Stimulated activated CD4-positive, alpha-beta T cell treated with anti-CD3 and anti-CD28 coated beads, Interleukin-1b, Interleukin-23, amount 100 ng/mL, for 4 hours (primary cell): ENCODE measurements around the gene ARNT2.
"Not testable (repeated sequence)": the region's sequence is repeated elsewhere in the genome, so short reads cannot be mapped to it uniquely, and the experiment has no call there.

ENCODE experiments used
- DNase-seq, 2 donors: peaks; one replicate each; pipeline ENCODE4 v3.0.0-alpha.2; 2020; ENCODE audit warnings: low read depth in 2 of 2

The ARNT2 gene

DNA sequence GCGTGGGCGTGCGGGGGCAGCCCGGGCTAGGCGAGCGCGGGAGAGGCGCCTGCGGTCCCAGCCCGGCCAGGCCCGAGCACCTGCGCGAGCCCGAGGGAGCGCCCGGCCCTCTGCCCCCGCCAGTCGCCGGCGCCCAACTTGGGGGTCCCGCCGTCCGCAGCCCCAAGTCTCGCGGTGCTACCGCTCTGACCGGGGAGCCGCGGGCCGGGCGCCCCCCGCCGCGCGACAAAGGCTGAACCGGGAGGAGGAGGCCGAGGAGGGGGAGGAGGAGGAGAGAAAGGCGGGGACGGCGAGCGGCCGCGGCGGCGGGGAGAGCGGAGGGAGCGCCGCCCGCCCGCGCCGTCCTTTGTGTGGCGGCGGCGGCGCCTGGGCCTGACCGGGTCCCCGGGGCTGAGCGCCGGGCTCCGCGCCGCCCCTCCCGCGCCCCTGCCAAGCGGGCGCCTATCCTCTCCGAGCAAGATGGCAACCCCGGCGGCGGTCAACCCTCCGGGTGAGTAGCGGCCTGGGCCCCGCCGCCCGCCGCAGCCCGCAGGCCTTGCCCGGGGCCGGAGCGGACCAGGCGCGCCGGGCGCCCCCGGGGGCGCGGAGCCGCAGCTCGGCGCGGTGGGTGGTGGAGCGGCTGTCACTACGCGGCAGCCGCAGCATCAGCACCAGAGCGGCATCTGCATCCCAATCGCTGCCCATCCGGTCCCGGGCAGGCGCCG, at the start of gene ARNT2:
Gene ARNT2, plus strand, starts transcription at position 326 of the 704 bp plus-strand sequence. Its CDS starts 134 bp downstream, at position 460.
- DNase-seq, result no peak

DNA sequence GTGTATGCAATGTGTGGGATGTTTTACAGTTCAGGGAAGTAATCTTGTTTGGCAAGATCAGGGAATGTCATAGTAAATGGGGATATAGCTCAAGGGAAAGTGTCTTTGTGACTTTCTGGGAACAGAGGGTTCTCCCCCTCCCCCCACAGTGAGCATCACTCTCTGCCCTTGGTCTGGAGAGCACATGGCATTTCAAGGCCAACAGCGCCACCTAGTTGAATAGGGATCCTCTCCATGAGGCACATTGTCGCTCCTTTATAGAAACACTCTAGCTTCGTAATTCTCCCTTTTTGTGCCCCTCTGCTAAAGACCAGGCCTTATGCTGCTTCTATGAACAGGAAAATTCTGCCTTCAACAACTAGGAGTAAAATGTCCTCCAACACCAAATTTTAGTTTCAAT, 37.1 kb upstream of the ARNT2 start:
- no peak for DNase-seq

DNA sequence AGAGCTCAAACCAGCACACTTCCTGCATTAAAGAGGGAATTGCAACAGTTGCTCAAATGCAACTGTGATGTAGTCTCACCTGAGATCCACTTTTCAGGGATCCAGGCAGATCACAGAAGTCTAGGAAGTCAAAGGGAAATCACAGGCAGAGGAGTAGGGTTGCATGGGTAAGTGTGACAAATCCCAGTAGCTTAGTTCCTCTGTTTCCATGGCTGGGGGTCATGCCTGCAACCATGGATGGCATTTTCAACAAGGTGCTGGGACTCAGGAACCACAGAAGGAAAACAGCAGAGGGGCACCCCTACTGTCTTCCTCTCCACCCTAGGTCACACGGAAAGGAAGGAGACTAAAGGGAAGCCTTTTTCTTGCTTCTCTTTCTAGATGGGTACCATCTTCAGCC, 36.5 kb upstream of the ARNT2 start:
- DNase-seq, result no peak

DNA sequence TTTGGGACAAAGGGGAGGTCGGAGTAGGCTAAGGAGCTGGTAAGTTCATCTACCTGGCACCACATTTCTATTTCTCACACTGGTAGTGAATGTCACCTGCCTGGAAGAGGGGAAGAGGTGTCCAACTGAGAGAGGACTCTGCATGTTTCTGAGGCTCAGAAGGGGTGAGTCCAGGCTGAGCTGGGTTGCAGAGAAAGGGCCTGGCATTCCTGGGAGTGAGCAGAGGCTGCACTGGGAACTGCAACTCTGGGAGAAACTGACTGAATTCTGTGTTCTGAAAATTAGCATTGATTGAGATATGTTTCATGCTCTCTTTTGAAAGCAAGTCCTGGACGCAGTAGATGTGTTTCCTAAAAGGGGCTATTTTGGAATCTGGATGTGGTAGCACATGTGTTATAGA, 32.3 kb upstream of the ARNT2 start:
- no peak for DNase-seq

- DNase-seq, result no peak
Measured at GRCh38 chr15:80374441-80374840, 29.7 kb upstream of the ARNT2 start.

DNA sequence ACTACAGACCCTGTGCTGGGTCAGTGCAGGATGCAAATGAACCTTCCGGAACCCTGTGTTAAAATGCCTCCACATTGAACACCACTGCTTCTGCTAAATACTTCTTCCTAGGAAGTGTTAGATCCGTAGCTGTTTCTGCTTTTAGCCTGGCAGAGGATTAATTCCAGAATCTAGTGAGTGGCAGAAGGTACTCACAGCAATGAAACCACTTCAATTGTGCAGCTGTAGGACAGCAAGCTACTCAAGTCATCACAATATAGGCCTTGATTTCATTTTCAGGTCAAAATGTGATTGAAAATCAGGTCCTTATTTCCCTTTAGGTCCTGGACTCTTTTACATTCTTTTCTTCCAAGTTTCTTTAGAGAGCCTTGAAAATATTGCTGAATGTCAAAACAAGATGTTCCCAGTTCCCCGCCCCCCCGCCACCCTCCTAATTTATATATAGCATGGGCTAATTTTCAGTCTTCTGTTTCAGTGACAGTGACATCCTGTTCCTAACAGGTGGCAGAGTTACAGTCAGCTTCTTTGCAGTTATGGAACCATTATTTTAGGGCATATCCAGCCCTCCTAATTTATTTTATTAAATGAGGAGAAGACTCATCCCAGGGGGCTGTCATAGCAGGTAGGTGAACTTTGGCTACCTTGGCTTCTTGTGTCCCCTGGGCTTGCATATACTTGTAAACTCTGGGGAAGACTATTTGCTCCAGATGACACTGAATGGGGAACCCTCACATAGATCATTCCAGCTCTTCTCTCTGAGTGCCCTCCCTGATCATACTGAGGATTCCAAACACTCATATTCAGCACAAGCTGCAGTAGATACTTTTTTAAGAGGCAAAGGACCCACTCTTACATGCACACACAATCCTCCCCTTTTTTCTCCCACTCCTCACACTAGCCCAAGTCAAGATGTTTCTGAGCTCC, 28.0 kb upstream of the ARNT2 start:
- no peak for DNase-seq

DNA sequence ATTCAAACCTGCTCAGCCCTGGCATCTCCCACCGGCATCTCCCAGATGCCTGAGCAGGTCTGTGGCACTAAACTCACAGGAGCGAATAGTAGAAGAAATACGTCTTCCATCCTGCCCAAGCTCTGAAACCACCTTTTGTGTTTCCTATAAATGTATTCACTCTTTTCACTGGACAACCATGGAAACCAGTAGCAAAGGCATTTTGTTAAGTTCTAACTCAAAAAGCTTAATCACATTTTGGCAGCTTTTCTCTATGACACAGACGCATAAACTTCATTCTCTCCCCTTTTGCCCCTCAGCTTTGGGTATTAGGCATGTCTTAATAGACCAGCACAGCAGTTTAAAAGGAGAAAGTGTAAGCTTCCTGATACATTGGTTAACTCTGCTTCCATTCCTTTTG, 24.5 kb upstream of the ARNT2 start:
- DNase-seq, result no peak

GRCh38 chr15:80380154-80380553, 24.0 kb upstream of the ARNT2 start:
- no peak for DNase-seq

GRCh38 chr15:80382285-80382684, 21.9 kb upstream of the ARNT2 start:
- DNase-seq, result no peak

GRCh38 chr15:80384432-80384831, 19.8 kb upstream of the ARNT2 start:
- DNase-seq, result no peak

- no peak for DNase-seq
Measured at GRCh38 chr15:80386151-80386550, 18.0 kb upstream of the ARNT2 start.

DNA sequence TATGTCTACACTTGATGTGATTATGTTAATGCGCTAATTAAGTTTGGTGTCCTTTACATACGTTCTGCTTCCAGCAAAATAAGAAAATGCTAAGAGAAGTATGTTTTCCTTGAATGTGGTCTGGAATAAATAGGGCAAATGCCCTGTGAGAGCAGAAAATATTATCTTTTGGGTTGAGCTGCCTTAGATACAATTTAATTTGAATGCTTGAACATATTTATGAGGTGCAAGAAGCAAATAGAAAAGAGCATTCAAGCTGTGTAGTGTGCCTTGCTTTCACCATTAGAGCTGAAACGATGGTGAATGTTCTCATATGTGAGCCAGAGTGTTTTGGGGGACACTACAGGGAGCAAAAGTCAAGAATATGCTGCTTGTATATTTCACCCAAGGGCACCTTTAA, 15.9 kb upstream of the ARNT2 start:
- DNase-seq, result no peak

DNA sequence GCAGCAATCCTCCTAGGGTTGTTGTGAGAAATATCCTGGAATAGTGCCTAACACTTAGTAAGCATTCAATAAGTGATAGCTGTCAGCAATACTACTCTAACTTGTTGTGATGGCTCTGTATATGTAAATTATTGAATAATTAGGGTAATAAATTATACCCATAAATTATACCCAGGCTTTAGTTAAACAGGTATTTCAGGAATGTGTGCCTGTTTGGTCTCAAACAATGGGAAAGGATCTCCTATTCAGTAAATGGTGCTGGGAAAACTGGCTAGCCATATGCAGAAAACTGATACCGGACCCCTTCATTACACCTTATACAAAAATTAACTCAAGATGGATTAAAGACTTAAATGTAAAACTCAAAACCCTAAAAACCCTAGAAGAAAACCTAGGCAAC, 14.8 kb upstream of the ARNT2 start:
- DNase-seq, result no peak

DNA sequence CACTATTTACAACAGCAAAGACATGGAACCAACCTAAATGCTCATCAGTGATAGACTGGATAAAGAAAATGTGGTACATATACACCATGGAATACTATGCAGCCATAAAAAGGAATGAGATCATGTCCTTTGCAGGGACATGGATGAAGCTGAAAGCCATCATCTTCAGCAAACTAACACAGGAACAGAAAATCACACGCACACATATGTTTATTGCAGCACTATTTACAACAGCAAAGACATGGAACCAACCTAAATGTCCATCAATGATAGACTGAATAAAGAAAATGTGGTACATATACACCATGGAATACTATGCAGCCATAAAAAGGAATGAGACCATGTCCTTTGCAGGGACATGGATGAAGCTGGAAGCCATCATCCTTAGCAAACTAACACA, 13.2 kb upstream of the ARNT2 start:
- DNase-seq, result not testable (repeated sequence)

DNA sequence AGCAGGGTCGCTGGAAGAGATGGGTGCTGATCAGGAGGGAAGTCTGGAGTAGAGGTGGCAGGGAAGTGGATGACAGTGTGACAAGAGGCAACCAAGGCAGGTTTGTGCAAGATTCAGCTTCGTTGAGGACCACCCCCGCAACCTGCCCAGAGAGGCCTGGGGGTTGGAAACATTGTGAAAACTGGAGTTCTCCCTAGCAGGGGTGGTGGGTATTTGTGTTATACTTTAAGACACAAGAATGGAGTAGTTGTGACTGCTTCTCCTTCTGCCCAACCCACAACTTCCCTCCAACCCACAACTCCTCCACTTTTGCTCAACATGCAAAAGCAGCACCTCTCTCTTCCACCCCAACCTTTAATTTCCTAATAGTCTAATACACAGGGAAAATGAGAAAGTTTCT, 8.6 kb upstream of the ARNT2 start:
- DNase-seq, result no peak

- DNase-seq, result no peak
Measured at GRCh38 chr15:80396096-80396495, 8.1 kb upstream of the ARNT2 start.

DNA sequence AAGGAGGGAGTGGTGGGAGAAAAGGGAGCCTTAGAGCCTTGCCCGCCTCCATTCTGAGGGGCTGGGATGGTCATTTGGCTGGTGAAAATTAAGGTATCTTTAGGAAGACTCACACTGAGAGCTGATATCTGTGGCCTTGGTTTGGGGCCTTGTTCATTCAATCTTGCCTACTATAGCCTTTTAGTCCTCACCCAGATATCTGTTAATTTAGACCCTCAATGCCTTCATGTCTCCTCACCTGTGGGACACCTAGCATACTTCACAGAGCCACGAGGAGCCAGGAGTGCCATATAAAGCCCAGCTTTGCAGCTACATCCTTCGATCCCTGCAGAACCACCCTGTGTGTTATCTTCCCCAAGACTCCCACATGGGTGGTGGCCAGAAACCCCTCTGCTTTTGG, 4.7 kb upstream of the ARNT2 start:
- DNase-seq, result no peak

DNA sequence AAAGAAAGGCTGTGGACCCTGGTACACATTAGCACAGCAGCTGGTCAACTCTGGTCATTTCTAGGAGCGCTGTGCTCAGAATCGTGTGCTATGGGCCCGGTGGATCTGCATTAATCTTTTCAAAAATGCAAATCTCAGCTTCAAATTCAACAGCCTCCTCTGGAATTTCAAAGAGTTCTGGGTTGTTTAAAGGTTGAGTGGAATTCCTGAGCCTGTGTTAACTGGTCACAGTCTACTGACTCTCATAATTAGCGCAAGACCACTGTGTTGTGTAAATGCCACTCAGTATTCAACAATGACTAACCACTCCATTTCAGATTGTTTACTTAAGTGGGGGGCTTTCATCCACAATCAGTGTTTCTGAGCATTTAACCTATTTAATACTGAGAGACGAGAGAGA, 2.7 kb upstream of the ARNT2 start:
- DNase-seq, result no peak

DNA sequence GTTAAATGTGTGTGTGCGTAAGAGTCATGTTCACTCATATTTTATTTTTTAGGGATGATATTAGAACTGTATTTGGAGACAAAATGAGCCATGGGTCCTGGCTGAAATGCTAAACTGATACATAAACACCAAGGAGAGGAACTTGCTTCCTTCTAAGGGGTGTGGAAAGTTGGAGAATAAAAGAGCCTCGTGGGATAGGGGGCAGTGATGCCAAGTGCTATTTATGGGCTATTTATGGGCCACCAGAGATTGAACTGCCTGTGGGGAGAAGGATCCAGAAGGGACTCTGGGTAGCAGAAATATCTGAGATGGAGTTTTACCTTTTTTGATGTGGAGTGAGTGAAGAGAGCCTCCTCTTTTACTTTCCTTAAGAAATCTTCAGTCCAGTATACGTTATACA, 1.8 kb upstream of the ARNT2 start:
- no peak for DNase-seq

DNA sequence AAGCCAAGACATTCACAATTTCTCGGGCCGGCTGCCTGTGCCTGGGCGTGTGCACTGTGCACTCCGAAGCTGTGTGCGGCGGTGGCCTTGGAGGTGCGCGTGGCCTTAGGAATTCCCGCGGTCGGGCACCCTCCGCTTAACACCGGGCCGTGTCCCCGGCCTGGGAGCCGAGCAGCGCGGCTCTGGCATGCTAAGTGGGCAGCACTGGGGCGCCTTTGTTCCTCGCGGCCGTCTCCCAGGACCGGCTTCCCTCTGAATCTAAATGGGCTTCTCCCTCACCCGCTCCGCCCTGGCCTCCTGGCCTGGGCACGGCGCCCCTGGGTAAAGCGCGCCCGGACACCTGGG, 498 bp upstream of the ARNT2 start:
- DNase-seq, result no peak

DNA sequence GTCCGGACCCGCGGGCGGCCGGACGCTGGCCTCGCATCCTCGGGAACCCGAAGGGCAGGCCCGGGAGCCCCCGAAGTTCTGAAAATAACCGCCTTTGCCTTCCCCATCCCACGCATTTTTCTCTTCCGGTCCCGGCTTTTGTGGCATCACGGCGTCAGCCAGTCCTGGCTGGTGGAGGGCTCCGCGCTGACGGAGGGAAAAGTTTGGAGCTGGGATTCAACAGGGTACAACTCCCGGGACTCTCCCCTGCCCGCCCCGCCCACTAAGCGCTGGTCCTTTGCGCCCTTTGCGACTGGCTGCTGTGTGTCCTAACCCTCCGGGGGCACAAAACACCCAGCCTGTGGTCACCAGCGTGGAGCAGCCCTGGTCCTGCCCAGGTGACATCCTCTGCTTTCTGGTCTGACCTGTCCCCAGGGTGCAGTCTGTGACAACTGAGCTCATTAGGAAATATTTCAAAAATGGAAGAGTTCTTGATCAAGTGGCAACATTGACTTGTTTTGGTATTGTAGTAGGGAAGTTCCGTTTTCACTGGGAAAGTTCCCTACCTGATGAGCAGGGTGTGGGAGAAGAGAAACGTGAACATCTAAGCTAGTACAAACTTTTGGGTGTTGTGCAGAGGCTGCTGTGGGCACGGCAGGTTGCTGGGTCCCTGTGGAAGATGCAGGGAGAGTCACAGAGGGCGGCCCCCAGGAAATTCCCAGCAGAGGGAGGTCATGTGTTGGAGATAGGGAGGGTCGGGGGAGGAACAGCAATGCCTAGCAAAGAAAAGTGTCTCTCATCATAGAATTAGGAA, 775 bp downstream of the ARNT2 start:
- no peak for DNase-seq

DNA sequence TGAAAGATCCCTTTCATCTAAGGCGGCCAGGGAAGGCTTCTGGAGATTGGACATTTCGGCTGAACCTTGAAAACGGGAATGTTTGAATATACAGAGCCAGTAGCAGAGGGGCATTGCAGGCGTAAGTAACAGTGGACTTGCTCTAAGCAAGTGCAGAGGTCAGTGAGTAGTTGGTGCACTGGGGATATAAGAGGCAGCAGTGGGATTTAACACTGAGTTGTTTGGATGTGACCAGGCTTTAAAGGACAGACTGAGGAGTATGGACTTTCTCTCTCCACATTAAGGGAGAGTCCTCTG, 1.3 kb downstream of the ARNT2 start:
- DNase-seq, result no peak

- no peak for DNase-seq
Measured at GRCh38 chr15:80405970-80406369, 1.8 kb downstream of the ARNT2 start.
